ENCODE measurements around the gene SLC9A2. TPM values are rescaled to one million over a fixed set of nuclear protein-coding genes. Genes with fewer than 3 reads are reported as not detected.

SLC9A2 gene
- total RNA-seq, 4 donors from 2014 or later: 12.4 to 20.7 (median 20.0) TPM

DNA sequence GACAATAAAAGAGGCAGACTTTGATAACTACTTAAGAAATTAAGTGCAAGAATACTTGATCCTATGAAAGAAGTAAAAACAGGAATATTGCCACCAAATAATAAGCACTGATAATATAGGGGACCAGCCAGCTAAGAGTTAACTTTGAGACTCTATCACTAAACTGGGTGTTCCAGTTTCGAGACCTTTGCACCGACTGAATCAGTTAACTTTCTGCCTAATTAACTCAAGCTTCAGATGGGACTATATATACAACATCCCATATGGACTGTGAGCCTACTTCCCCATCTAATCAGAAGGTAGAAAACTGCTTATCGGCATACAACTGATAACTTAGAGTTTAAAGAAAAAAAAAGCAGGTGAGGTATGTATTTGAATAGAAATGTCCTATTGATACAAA lies 25.8 kb upstream of the SLC9A2 start:
- no peak overlapping the region for H3K4me3 ChIP-seq
- H3K36me3 ChIP-seq: no peaks in the 10 kb centered on the region
- no peaks in the 10 kb centered on the region for H3K27me3 ChIP-seq
- no peaks in the 10 kb centered on the region for H3K9me3 ChIP-seq
- H3K27ac ChIP-seq: no peak overlapping the region
- DNase-seq: no peak
- H3K4me1 ChIP-seq: peaks cover 0 to 6% (median 0%) of the 10 kb centered on the region in 4 donors
- TF ChIP-seq, protein P1, sequence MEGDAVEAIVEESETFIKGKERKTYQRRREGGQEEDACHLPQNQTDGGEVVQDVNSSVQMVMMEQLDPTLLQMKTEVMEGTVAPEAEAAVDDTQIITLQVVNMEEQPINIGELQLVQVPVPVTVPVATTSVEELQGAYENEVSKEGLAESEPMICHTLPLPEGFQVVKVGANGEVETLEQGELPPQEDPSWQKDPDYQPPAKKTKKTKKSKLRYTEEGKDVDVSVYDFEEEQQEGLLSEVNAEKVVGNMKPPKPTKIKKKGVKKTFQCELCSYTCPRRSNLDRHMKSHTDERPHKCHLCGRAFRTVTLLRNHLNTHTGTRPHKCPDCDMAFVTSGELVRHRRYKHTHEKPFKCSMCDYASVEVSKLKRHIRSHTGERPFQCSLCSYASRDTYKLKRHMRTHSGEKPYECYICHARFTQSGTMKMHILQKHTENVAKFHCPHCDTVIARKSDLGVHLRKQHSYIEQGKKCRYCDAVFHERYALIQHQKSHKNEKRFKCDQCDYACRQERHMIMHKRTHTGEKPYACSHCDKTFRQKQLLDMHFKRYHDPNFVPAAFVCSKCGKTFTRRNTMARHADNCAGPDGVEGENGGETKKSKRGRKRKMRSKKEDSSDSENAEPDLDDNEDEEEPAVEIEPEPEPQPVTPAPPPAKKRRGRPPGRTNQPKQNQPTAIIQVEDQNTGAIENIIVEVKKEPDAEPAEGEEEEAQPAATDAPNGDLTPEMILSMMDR (IDR thresholded peaks at IDR 0.05): no peak
- no peak for TF ChIP-seq POLR2A (IDR thresholded peaks at IDR 0.05)

DNA sequence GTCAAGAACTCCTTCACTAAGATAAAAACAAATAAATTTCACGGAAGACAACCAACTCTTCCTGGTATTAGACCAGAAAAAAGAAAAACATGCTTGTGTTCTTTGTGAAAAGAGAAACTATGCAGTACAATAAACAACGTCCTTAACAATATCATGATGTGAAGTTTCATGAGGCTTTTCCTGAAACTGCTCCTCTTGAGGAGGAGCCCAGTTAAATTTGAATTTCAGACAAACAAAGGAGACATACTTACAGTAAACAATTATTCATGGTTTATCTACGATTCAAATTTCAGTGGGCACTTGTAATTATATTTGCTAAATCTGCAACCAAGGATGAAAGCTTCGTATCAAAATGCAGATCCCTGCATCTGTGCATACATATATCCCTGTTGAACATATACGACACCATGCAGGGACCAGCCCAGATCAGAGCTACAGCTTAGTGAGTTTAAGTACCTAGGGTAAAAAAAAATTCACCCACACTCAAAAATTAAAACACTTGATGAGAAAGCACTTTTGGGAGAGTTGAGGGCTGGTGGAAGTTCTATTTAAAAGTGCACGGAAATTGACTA lies 24.8 kb upstream of the SLC9A2 start:
- no peak overlapping the region for H3K27ac ChIP-seq
- H3K9me3 ChIP-seq: no peaks in the 10 kb centered on the region
- TF ChIP-seq, protein P1 (IDR thresholded peaks at IDR 0.05): no peak
- no peak for TF ChIP-seq POLR2A (IDR thresholded peaks at IDR 0.05)
- no peak overlapping the region for H3K4me3 ChIP-seq
- H3K27me3 ChIP-seq: no peaks in the 10 kb centered on the region
- DNase-seq: no peak
- H3K36me3 ChIP-seq: no peaks in the 10 kb centered on the region
- H3K4me1 ChIP-seq: peaks cover 0 to 6% (median 0%) of the 10 kb centered on the region in 4 donors

DNA sequence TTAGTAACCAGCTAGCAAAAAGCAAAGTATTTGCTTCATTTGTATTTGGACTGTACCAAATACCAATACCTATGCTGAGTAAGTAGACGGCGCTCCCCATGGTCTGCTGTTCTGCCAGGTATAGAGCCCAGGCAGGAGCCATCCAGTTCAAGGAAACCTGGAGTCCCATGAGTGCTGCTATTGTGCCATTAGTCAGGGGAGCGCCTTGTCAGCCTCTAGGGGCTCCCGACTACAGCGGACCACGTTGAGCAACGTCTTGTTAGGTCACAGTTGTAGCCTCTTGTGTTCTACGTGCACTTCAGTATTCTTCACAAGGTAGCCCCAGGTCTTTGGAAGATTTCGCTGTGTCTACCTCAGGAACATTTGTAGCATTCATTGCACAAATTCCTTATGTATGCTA lies 21.6 kb upstream of the SLC9A2 start:
- Histone ChIP-seq H3K4me3 (no peak overlapping the region), H3K27ac (no peak overlapping the region), H3K36me3 (no peaks in the 10 kb centered on the region), H3K9me3 (no peaks in the 10 kb centered on the region), H3K27me3 (no peaks in the 10 kb centered on the region), H3K4me1 (peaks cover 0 to 5% (median 0%) of the 10 kb centered on the region in 4 donors)
- no peak for DNase-seq
- TF ChIP-seq, protein P1 (IDR thresholded peaks at IDR 0.05): no peak
- no peak for TF ChIP-seq POLR2A (IDR thresholded peaks at IDR 0.05)

DNA sequence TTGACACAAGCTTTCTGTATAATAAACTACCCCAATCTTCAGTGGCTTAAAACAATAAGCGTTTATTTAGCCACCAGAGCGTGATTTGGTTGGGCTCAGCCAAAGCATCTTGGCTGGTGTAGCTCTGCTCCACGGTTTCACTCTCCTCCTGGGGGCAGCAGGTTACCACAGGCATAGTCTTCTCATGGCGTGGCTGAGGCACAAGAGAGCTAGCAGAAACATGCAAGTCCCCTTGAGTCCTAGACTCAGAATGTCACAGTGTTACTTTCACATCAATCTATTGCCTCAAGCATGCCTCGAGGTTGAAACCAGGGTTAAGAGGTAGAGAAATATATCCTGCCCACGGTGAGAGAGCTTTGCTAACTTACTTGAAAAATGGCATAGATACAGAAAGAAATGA lies 19.9 kb upstream of the SLC9A2 start:
- no peak overlapping the region for H3K27ac ChIP-seq
- no peaks in the 10 kb centered on the region for H3K36me3 ChIP-seq

DNA sequence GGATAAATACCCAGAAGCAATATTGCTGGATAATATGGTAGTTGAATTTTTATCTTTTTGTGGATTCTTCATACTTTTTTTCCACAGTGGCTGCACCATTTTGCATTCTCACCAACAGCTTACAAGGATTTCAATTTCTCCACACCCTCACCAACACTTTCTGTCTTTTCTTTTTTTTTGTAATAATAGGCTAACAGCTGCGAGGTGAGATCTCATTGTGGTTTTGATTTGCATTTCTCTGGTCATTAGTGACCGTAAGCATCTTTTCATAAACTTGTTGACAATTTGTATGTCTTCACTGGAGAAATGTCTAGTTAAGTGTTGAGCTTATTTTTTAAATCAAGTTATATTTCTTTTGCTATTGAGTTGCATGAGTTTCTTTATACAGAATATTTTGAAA lies 17.6 kb upstream of the SLC9A2 start:
- no peak for DNase-seq
- Histone ChIP-seq H3K36me3 (no peaks in the 10 kb centered on the region), H3K4me1 (no peaks in the 10 kb centered on the region), H3K4me3 (no peak overlapping the region), H3K27me3 (no peaks in the 10 kb centered on the region), H3K9me3 (no peaks in the 10 kb centered on the region), H3K27ac (no peak overlapping the region)
- TF ChIP-seq, protein P1 (IDR thresholded peaks at IDR 0.05): no peak
- TF ChIP-seq POLR2A (IDR thresholded peaks at IDR 0.05): no peak

More for the DNA sequence above, 19.9 kb upstream of the SLC9A2 start:
- no peaks in the 10 kb centered on the region for H3K9me3 ChIP-seq
- DNase-seq: no peak
- H3K27me3 ChIP-seq: no peaks in the 10 kb centered on the region
- H3K4me3 ChIP-seq: no peak overlapping the region
- TF ChIP-seq, protein P1 (IDR thresholded peaks at IDR 0.05): no peak
- no peak for TF ChIP-seq POLR2A (IDR thresholded peaks at IDR 0.05)
- no peaks in the 10 kb centered on the region for H3K4me1 ChIP-seq

DNA sequence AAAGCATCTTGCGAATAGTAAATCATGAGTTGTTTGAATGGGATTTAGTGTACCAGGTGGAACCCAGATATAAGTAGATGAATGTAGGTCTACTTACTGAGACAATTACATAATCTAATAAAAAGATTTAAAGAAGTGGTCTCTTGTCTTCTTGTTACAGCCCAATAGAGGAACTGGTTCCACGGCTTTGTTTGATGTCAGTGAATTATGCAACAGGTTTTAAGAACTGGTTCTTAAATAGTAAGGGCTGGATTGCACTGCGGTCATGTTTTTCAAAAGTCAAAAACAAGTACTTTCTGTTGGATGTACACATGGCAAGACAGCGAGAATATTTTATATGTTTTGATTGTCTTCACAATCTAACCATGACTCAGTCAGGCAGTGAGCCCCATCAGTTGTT lies 15.4 kb upstream of the SLC9A2 start:
- DNase-seq: no peak
- no peaks in the 10 kb centered on the region for H3K36me3 ChIP-seq
- TF ChIP-seq, protein P1 (IDR thresholded peaks at IDR 0.05): no peak
- no peaks in the 10 kb centered on the region for H3K27me3 ChIP-seq
- no peaks in the 10 kb centered on the region for H3K9me3 ChIP-seq
- H3K4me3 ChIP-seq: no peak overlapping the region
- H3K27ac ChIP-seq: no peak overlapping the region
- H3K4me1 ChIP-seq: no peaks in the 10 kb centered on the region

Data from Peyer's patch (tissue), 4 donors.